Sigmoid colon (tissue), 4 donors: ENCODE data around the gene FAM174C.

Source experiments
- CTCF ChIP-seq, 4 experiments: fragments of 450-650 bp in 3 of 4; fragments of 200-600 bp in 1 of 4; IDR thresholded peaks; one replicate each; pipeline ENCODE4 v1.5.1; 2016 to 2019; ENCODE audit warnings: antibody characterized with exemption in 4 of 4, mild to moderate bottlenecking in 3 of 4, moderate library complexity in 2 of 4
- EP300 ChIP-seq, 4 donors: sonication (generic); formaldehyde crosslinking; IDR thresholded peaks; one replicate each; pipeline ENCODE4 v1.6.1; 2017; ENCODE audit warnings: antibody characterized with exemption in 4 of 4
- POLR2AphosphoS5 ChIP-seq, 4 donors: sonication (generic); formaldehyde crosslinking; IDR thresholded peaks; one replicate each; pipeline ENCODE4 v1.6.1; 2017; ENCODE audit warnings: antibody characterized with exemption in 4 of 4

- no peak for TF ChIP-seq CTCF (IDR thresholded peaks at IDR 0.05)
- TF ChIP-seq POLR2AphosphoS5 (IDR thresholded peaks at IDR 0.05) = no peak
- no peak for TF ChIP-seq EP300 (IDR thresholded peaks at IDR 0.05)
These were observed 25.3 kb upstream of the FAM174C start for GRCh38 chr19:1249990-1250436.
